ENCODE results near the gene RNFT2. TPM values are rescaled to one million over a fixed set of nuclear protein-coding genes. Genes with fewer than 3 reads are reported as not detected.
"Not testable (repeated sequence)": the region's sequence is repeated elsewhere in the genome, so short reads cannot be mapped to it uniquely, and the experiment has no call there.

RNFT2 gene
- total RNA-seq, 1 donor from 2014 or later, result 9.6 TPM

DNA sequence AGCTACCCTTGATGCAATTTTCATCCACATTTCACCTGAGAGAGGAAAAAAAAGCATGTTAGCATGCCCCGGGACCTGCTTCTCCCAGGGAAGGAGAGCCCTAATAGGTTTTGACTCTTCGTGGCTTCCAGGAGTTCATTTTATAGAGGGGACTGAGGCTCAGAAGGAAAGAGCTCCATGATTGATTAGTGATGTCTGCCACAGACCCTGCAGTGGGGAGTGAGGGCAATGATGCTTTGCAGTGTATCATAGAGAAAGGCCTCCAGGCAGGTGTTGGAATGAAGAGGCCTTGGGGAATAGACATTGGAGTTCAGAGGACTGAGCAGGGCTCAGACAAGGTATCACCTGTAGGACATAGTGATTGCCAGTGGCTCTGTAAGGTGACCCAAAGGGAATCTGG lies 41.5 kb downstream of the RNFT2 start:
- TF ChIP-seq, protein P1, sequence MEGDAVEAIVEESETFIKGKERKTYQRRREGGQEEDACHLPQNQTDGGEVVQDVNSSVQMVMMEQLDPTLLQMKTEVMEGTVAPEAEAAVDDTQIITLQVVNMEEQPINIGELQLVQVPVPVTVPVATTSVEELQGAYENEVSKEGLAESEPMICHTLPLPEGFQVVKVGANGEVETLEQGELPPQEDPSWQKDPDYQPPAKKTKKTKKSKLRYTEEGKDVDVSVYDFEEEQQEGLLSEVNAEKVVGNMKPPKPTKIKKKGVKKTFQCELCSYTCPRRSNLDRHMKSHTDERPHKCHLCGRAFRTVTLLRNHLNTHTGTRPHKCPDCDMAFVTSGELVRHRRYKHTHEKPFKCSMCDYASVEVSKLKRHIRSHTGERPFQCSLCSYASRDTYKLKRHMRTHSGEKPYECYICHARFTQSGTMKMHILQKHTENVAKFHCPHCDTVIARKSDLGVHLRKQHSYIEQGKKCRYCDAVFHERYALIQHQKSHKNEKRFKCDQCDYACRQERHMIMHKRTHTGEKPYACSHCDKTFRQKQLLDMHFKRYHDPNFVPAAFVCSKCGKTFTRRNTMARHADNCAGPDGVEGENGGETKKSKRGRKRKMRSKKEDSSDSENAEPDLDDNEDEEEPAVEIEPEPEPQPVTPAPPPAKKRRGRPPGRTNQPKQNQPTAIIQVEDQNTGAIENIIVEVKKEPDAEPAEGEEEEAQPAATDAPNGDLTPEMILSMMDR (IDR thresholded peaks at IDR 0.05), result no peak
- Mint-ChIP-seq H3K4me3 (ENCODE audit: unreplicated experiment) (no peak overlapping the region), H3K27me3 (ENCODE audit: unreplicated experiment) (no peaks in the 10 kb centered on the region), H3K9me3 (ENCODE audit: unreplicated experiment) (no peaks in the 10 kb centered on the region), H3K36me3 (ENCODE audit: unreplicated experiment) (no peaks in the 10 kb centered on the region), H3K27ac (ENCODE audit: unreplicated experiment) (no peak overlapping the region), H3K4me1 (ENCODE audit: unreplicated experiment) (no peaks in the 10 kb centered on the region)
- DNase-seq (ENCODE audit: extremely low spot score, unreplicated experiment), result no peak

DNA sequence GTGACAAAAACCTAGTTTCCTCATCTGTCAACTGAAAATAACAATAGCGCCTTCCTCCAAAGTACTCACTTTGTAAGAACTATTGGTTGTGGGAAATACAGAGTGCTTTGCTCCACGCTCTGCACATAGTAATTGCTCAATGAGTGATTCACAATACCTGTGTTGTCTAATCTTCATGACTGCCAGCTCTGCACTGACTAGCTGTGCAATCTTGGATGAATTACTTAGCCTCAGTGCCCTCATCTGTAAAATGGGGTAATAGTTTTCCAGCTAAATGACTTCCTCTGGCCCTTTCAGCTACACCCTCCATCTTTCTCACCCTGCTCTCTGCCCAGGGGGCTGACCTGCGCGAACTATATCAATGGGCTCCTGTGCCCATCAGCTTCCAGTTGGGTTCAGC lies 42.8 kb downstream of the RNFT2 start:
- H3K27ac Mint-ChIP-seq (ENCODE audit: unreplicated experiment), result no peak overlapping the region
- H3K4me1 Mint-ChIP-seq (ENCODE audit: unreplicated experiment), result no peaks in the 10 kb centered on the region
- DNase-seq (ENCODE audit: extremely low spot score, unreplicated experiment), result no peak
- no peaks in the 10 kb centered on the region for H3K36me3 Mint-ChIP-seq (ENCODE audit: unreplicated experiment)
- no peaks in the 10 kb centered on the region for H3K9me3 Mint-ChIP-seq (ENCODE audit: unreplicated experiment)
- TF ChIP-seq, protein P1 (IDR thresholded peaks at IDR 0.05), result no peak
- no peaks in the 10 kb centered on the region for H3K27me3 Mint-ChIP-seq (ENCODE audit: unreplicated experiment)
- no peak overlapping the region for H3K4me3 Mint-ChIP-seq (ENCODE audit: unreplicated experiment)

DNA sequence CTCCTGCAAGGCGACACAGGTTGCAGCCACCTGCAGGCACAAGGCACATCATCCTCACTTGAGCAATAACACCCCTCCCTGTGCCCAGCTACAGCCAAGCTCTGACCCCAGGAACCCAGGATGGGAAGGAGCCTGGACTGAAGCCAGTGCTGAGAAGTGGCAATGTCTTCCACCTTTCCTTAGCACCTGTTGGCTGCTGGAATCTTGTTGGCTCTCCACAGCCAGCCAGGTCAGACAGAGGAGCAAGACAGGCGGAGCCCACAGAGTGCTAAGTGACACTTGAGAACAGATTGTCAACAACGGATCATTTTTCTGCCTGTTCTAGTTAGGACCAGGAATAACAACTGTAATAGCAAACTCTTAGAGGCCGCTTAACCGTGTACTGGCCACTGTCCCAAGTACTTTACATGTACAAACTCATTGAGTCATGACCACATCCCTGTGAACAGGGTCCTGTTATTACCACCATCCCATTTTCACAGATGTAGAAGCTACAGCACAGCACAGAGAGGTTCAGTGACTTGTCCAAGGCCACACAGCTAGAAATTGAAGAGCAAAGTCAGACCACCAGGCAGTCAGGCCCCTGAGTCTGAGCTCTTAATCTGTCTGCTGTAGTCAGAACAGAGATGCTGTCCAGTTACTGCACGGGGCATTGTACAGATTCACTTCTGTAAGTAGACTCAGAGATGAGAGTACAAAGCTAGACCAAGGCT lies 45.6 kb downstream of the RNFT2 start:
- H3K4me3 Mint-ChIP-seq (ENCODE audit: unreplicated experiment), result no peak overlapping the region
- H3K4me1 Mint-ChIP-seq (ENCODE audit: unreplicated experiment), result no peaks in the 10 kb centered on the region
- no peak overlapping the region for H3K27ac Mint-ChIP-seq (ENCODE audit: unreplicated experiment)
- H3K36me3 Mint-ChIP-seq (ENCODE audit: unreplicated experiment), result no peaks in the 10 kb centered on the region
- H3K9me3 Mint-ChIP-seq (ENCODE audit: unreplicated experiment), result peaks cover 4% of the 10 kb centered on the region
- TF ChIP-seq, protein P1 (IDR thresholded peaks at IDR 0.05), result no peak
- no peak for DNase-seq (ENCODE audit: extremely low spot score, unreplicated experiment)
- H3K27me3 Mint-ChIP-seq (ENCODE audit: unreplicated experiment), result no peaks in the 10 kb centered on the region

DNA sequence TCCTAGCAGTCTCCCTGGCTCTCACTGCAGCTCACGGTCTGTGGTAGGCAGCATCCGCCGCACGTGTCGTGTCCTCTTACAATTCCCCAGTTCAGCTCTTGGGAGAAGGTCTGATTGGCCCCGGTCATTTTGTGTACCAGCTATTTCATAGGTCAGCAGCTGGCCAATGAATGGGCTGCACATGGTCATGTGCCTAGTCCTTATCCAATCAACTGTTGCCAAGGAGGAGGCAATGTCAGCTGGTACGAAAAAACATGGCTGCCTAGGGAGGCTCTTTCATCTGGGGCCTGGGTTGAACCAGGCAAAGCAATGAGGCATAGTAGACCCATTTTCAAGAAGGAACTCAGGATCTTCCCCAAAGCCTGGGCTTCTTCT lies 46.1 kb downstream of the RNFT2 start:
- Mint-ChIP-seq H3K27ac (ENCODE audit: unreplicated experiment) (no peak overlapping the region), H3K27me3 (ENCODE audit: unreplicated experiment) (no peaks in the 10 kb centered on the region), H3K4me3 (ENCODE audit: unreplicated experiment) (no peak overlapping the region), H3K9me3 (ENCODE audit: unreplicated experiment) (peaks cover 4% of the 10 kb centered on the region), H3K4me1 (ENCODE audit: unreplicated experiment) (no peaks in the 10 kb centered on the region), H3K36me3 (ENCODE audit: unreplicated experiment) (no peaks in the 10 kb centered on the region)
- TF ChIP-seq, protein P1 (IDR thresholded peaks at IDR 0.05), result no peak
- DNase-seq (ENCODE audit: extremely low spot score, unreplicated experiment), result no peak

DNA sequence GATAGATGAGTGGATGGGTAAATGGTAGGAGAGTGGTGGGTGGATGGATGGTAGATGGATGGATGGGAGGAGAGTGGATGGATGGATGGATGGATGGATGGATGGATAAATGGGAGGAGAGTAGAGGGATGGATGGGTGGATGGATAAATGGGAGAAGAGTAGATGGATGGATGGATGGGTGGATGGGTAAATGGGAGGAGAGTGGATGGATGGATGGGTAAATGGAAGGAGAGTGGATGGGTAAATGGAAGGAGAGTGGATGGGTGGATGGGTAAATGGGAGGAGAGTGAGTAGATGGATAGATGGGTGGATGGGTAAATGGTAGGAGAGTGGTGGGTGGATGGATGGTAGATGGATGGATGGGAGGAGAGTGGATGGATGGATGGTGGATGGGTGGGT lies 51.4 kb downstream of the RNFT2 start:
- H3K27me3 Mint-ChIP-seq (ENCODE audit: unreplicated experiment); H3K4me1 Mint-ChIP-seq (ENCODE audit: unreplicated experiment); DNase-seq (ENCODE audit: extremely low spot score, unreplicated experiment); H3K27ac Mint-ChIP-seq (ENCODE audit: unreplicated experiment); H3K36me3 Mint-ChIP-seq (ENCODE audit: unreplicated experiment); H3K4me3 Mint-ChIP-seq (ENCODE audit: unreplicated experiment); H3K9me3 Mint-ChIP-seq (ENCODE audit: unreplicated experiment): not testable (repeated sequence)

Measured in osteocyte (in vitro differentiated cells).